ENCODE results near the gene ZNF74.
A peak's percentile ranks its signal among the peaks of the same experiment; 100 is the strongest.
"Not testable (repeated sequence)": the region's sequence is repeated elsewhere in the genome, so short reads cannot be mapped to it uniquely, and the experiment has no call there.

The ZNF74 gene

DNA sequence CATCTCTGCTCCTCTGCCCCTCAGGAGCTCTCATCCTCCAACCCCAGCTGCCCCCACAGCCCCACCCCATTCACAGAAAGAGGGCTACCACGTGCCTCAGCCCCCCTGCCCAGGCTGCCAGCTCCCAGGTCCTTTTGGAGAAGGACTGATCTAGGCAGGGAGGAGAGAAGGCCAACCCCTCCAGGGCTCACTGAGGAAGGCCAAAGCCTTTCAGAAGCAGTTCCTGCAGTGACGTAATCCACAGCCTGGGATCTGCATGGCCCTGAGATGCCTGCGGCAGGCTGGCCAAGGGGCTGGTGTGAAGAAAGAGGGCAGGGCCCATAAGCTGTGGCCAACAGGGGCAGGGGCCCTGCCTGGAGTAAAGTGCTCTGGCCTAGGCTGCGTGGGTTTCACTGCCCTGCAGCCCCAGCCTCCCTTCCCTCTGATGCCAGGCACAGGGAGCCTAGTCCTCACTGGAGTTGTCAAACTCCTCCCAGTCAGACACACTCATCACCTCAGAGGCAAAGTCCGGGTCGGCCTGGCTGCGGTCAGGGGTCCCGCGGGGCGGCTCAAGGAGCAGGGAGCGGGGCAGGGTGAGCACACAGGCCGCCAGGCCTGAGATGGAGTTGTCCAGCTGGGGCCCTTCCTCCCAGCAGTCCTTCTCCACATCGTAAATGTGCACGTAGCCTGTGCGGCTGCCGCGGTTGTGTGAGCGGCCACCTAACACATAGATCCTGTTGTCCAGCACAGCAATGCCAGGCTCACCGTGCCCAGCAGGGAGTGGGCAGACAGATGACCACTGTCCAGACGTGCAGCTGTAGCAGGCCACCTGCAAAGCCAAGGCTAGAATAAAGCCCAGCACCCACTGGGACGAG is 47.9 kb downstream of the ZNF74 start:
- no peak for DNase-seq

- DNase-seq = no peak
Measured at GRCh38 chr22:20442485-20443284, 48.7 kb downstream of the ZNF74 start.

DNA sequence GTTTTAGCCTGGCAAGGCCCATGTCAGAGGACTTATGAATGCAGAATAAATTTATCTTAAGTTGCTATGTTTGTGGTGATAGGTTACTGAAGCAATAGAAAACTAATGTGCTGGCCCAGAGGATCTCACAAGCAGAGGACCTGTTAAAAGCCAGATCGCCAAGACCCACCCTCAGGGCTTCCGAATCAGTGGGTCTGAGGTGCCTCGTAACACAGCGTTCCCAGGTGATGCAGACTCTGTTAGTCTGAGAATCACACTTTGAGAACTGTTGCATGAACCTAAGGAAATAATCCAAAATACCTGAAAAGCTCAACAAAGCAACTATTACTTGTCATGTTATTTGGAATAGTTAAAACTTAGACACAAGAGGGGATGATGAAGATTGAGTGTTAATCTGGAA is 50.4 kb downstream of the ZNF74 start:
- no peak for DNase-seq

- no peak for DNase-seq
Measured at GRCh38 chr22:20446383-20446970, 52.5 kb downstream of the ZNF74 start.

DNA sequence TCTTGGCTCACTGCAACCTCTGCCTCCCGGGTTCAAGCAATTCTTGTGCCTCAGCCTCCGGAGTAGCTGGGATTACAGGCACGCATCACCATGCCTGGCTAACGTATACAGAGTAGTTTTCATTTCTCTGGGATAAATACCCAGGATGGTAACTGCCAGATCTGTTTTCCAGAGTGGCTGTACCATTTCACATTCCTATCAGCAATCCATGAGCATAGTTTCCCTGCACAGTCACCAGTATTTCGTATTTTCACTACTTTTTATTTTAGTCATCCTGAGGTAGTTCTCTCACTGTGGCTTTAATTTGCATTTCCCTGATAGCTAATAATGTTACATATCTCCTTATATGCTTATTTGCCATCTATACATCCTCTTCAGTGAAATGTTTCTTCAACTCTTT is 54.7 kb downstream of the ZNF74 start:
- no peak for DNase-seq

GRCh38 chr22:20449819-20450550 is 56.0 kb downstream of the ZNF74 start:
- DNase-seq = no peak

GRCh38 chr22:20450551-20450906 is 56.6 kb downstream of the ZNF74 start:
- no peak for DNase-seq

GRCh38 chr22:20451129-20451778 is 57.3 kb downstream of the ZNF74 start:
- DNase-seq = not testable (repeated sequence)

- no peak for DNase-seq
Measured at GRCh38 chr22:20451920-20452319, 58.0 kb downstream of the ZNF74 start.

GRCh38 chr22:20453222-20453621 is 59.3 kb downstream of the ZNF74 start:
- no peak for DNase-seq

GRCh38 chr22:20455709-20456063 is 61.7 kb downstream of the ZNF74 start:
- DNase-seq = no peak

- DNase-seq = peak in 55 of 58 donors; percentile 13 to 86 (median 51)
Measured at GRCh38 chr22:20456064-20456721, 62.2 kb downstream of the ZNF74 start.

- no peak for DNase-seq
Measured at GRCh38 chr22:20456722-20457076, 62.7 kb downstream of the ZNF74 start.

- DNase-seq = no peak
Measured at GRCh38 chr22:20457506-20458240, 63.7 kb downstream of the ZNF74 start.
